Uterus (tissue), 4 donors: ENCODE data around the gene ACAP2. TPM values are rescaled to one million over a fixed set of nuclear protein-coding genes. Genes with fewer than 3 reads are reported as not detected.

Experiments
- DNase-seq, 2 donors: peaks; one replicate each; pipeline ENCODE4 v3.0.0-alpha.2; 2019 to 2020
- H3K27ac ChIP-seq, 2 donors: fragments of 200-600 bp; sonication (generic); 1 replicate in 1 of 2; 2 replicates in 1 of 2; pipeline ENCODE4 v1.5.1; 2016 to 2018
- H3K27me3 ChIP-seq, 2 donors: fragments of 200-600 bp; sonication (generic); one replicate each; pipeline ENCODE4 v1.5.1; 2018 to 2019; ENCODE audit warnings: control low read depth in 1 of 2
- H3K36me3 ChIP-seq, 2 donors: fragments of 200-600 bp; sonication (generic); one replicate each; pipeline ENCODE4 v1.5.1; 2019; ENCODE audit warnings: control low read depth in 1 of 2
- H3K4me1 ChIP-seq, 2 donors: fragments of 200-600 bp; sonication (generic); one replicate each; pipeline ENCODE4 v1.5.1; 2018 to 2019; ENCODE audit warnings: control low read depth in 1 of 2
- H3K4me3 ChIP-seq, 2 donors: fragments of 200-600 bp; sonication (generic); 1 replicate in 1 of 2; 2 replicates in 1 of 2; pipeline ENCODE4 v1.5.1; 2018 to 2019; ENCODE audit warnings: mild to moderate bottlenecking in 1 of 2
- H3K9me3 ChIP-seq, 2 donors: fragments of 200-600 bp; sonication (generic); one replicate each; pipeline ENCODE4 v1.5.1; 2019; ENCODE audit warnings: control low read depth in 1 of 2
- POLR2A ChIP-seq, 2 donors: fragments of 450-650 bp; IDR thresholded peaks; one replicate each; pipeline ENCODE4 v1.6.1; 2016; ENCODE audit warnings: antibody characterized with exemption in 2 of 2, mild to moderate bottlenecking in 1 of 2, moderate library complexity in 1 of 2
- intact Hi-C: fragments of 100-400 bp; cut with DNase I; formaldehyde crosslinking; loops from one replicate; pipeline ENCODE4 v1.15.1; 2023; ENCODE audit warnings: low total_unique reads
- total RNA-seq, 4 donors: library from RNA; depleted of rRNA in 3 of 4; stranded (reverse); fragments of >200 nt in 3 of 4; gene quantifications; one replicate each; pipeline versions ENCODE4 v1.1.0 to v1.2.4, GENCODE V29; 2014 to 2023
- TF ChIP-seq, protein P1 (sequence below), 4 experiments: fragments of 200-600 bp in 2 of 4; fragments of 450-650 bp in 2 of 4; sonication (generic) in 2 of 4; IDR thresholded peaks; one replicate each; pipeline ENCODE4 v1.5.1; 2016 to 2019; ENCODE audit warnings: antibody characterized with exemption in 4 of 4, mild to moderate bottlenecking in 2 of 4, moderate library complexity in 1 of 4
- donor health status: DM: yes; HTN: yes; CAD: no.

ACAP2 gene
- total RNA-seq, 4 donors from 2014 or later: 40.3 to 140 (median 68.6) TPM

DNA sequence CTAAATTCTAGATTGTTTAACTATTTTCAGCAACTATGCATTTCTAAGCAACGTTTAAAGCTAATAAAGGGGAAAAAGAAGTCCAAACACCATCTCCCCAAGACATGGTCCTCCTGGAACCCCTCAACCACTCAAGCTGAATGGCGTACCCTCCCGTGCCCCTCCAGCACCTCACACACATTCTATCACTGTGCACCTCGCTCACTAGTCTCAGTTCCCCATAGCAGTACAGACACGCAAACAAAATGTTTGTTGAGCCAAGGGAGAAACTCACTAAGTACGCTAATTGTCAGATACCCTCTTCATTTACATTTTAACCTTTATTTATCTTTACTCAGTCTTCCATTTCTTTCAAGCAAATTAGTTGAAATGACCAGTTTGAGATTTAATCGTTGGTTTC, 48.8 kb downstream of the ACAP2 start:
- intact Hi-C loops: no loop called here
- Histone ChIP-seq H3K4me1 (no peaks in the 10 kb centered on the region), H3K27me3 (no peaks in the 10 kb centered on the region), H3K36me3 (no peaks in the 10 kb centered on the region), H3K9me3 (no peaks in the 10 kb centered on the region), H3K4me3 (no peak overlapping the region), H3K27ac (no peak overlapping the region)
- TF ChIP-seq, protein P1, sequence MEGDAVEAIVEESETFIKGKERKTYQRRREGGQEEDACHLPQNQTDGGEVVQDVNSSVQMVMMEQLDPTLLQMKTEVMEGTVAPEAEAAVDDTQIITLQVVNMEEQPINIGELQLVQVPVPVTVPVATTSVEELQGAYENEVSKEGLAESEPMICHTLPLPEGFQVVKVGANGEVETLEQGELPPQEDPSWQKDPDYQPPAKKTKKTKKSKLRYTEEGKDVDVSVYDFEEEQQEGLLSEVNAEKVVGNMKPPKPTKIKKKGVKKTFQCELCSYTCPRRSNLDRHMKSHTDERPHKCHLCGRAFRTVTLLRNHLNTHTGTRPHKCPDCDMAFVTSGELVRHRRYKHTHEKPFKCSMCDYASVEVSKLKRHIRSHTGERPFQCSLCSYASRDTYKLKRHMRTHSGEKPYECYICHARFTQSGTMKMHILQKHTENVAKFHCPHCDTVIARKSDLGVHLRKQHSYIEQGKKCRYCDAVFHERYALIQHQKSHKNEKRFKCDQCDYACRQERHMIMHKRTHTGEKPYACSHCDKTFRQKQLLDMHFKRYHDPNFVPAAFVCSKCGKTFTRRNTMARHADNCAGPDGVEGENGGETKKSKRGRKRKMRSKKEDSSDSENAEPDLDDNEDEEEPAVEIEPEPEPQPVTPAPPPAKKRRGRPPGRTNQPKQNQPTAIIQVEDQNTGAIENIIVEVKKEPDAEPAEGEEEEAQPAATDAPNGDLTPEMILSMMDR (IDR thresholded peaks at IDR 0.05): no peak
- TF ChIP-seq POLR2A (IDR thresholded peaks at IDR 0.05): no peak
- no peak for DNase-seq

DNA sequence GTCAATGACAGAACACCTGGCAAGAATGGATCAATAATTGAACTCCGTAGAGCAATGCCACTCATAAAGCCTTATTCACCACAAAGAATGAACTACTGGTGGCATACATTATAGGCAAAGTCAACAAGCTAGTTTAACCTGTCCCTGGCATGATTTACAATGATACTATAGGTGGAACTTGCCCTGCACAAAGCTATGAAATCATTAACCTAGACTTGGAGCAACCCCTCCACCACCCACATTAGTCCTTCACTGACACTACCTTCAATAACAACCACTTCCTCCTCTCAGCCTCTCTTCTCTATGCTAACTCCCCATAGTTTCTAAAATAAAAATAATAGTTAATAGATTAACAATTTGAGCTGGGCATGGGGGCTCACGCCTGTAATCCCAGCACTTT, 54.4 kb downstream of the ACAP2 start:
- TF ChIP-seq, protein P1 (IDR thresholded peaks at IDR 0.05): no peak
- TF ChIP-seq POLR2A (IDR thresholded peaks at IDR 0.05): no peak
- intact Hi-C loops: no loop called here
- H3K27me3 ChIP-seq: no peaks in the 10 kb centered on the region
- H3K9me3 ChIP-seq: no peaks in the 10 kb centered on the region
- no peaks in the 10 kb centered on the region for H3K4me1 ChIP-seq
- H3K36me3 ChIP-seq: no peaks in the 10 kb centered on the region
- H3K27ac ChIP-seq: no peak overlapping the region
- no peak overlapping the region for H3K4me3 ChIP-seq
- DNase-seq: no peak

DNA sequence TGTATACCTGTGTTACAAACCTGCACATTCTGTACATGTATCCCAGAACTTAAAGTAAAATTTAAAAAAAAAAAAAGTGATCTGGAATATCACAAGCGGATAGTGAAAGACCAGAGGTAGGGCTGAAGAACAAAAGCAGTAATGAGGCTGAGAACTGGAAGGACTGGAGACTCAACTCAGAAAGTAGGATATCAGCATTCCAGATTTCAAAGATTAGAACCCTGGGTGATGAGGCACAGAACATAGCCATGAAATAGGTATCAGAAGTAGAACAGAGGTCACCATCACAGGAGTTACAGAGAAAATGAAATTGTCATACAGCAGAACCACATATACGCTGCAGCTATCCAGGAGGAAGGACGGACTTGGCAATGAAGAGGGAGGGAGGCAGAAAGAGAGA, 56.1 kb downstream of the ACAP2 start:
- H3K36me3 ChIP-seq: no peaks in the 10 kb centered on the region
- H3K27ac ChIP-seq: no peak overlapping the region
- H3K4me1 ChIP-seq: no peaks in the 10 kb centered on the region
- H3K27me3 ChIP-seq: no peaks in the 10 kb centered on the region
- no peak for DNase-seq
- H3K9me3 ChIP-seq: no peaks in the 10 kb centered on the region
- H3K4me3 ChIP-seq: no peak overlapping the region
- intact Hi-C loops: no loop called here
- no peak for TF ChIP-seq POLR2A (IDR thresholded peaks at IDR 0.05)
- TF ChIP-seq, protein P1 (IDR thresholded peaks at IDR 0.05): no peak

- H3K4me3 ChIP-seq: no peak overlapping the region
- TF ChIP-seq POLR2A (IDR thresholded peaks at IDR 0.05): no peak
- TF ChIP-seq, protein P1 (IDR thresholded peaks at IDR 0.05): no peak
- no peaks in the 10 kb centered on the region for H3K27me3 ChIP-seq
- no peaks in the 10 kb centered on the region for H3K4me1 ChIP-seq
- H3K36me3 ChIP-seq: no peaks in the 10 kb centered on the region
- no peaks in the 10 kb centered on the region for H3K9me3 ChIP-seq
- DNase-seq: no peak
- H3K27ac ChIP-seq: no peak overlapping the region
- intact Hi-C loops: no loop called here
Measured at GRCh38 chr3:195385526-195385925, 57.3 kb downstream of the ACAP2 start.

- Histone ChIP-seq H3K27me3 (no peaks in the 10 kb centered on the region), H3K4me1 (no peaks in the 10 kb centered on the region), H3K9me3 (no peaks in the 10 kb centered on the region), H3K36me3 (no peaks in the 10 kb centered on the region), H3K4me3 (no peak overlapping the region), H3K27ac (no peak overlapping the region)
- DNase-seq: no peak
- intact Hi-C loops: no loop called here
- TF ChIP-seq, protein P1 (IDR thresholded peaks at IDR 0.05): no peak
- TF ChIP-seq POLR2A (IDR thresholded peaks at IDR 0.05): no peak
Measured at GRCh38 chr3:195384952-195385351, 57.9 kb downstream of the ACAP2 start.
